ENCODE measurements around the gene GPATCH8.

DNA sequence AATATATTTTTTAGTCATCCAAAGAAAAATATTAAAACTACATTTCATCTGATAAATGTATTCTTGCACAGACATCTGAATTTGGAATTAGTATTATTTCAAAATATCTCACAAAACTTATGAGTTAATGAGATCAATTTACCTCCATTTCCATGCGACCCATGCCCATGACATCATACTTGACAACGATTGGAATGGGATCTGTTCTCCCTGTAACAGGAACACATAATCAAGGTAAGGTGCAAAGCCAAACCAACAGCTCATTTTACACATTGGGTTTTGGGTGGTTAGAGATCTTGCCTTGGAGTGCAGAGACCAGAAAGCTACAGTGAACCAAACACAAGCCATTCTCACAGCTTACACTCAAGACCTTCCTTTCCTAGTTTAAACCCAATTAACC, 66.9 kb downstream of the GPATCH8 start:
- no peak for TF ChIP-seq EZH2 (IDR thresholded peaks at IDR 0.05)
- TF ChIP-seq, protein P1, sequence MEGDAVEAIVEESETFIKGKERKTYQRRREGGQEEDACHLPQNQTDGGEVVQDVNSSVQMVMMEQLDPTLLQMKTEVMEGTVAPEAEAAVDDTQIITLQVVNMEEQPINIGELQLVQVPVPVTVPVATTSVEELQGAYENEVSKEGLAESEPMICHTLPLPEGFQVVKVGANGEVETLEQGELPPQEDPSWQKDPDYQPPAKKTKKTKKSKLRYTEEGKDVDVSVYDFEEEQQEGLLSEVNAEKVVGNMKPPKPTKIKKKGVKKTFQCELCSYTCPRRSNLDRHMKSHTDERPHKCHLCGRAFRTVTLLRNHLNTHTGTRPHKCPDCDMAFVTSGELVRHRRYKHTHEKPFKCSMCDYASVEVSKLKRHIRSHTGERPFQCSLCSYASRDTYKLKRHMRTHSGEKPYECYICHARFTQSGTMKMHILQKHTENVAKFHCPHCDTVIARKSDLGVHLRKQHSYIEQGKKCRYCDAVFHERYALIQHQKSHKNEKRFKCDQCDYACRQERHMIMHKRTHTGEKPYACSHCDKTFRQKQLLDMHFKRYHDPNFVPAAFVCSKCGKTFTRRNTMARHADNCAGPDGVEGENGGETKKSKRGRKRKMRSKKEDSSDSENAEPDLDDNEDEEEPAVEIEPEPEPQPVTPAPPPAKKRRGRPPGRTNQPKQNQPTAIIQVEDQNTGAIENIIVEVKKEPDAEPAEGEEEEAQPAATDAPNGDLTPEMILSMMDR (IDR thresholded peaks at IDR 0.05), result no peak
- TF ChIP-seq EZH2phosphoT487 (IDR thresholded peaks at IDR 0.05), result no peak

Measured in neural progenitor cell (in vitro differentiated cells).